ACHN (cell line): ENCODE data around the gene KCNH2.
"Not testable (repeated sequence)": the region's sequence is repeated elsewhere in the genome, so short reads cannot be mapped to it uniquely, and the experiment has no call there.

Experiments
- DNase-seq: peaks from one replicate; pipeline ENCODE4 v3.0.0-alpha.2; 2015
- in situ Hi-C: cut with HindIII; loops from 2 replicates; pipeline ENCODE4 v1.10.0; 2017; ENCODE audit warnings: low sequenced_read_pairs, low pct_ligation_motif_present, low pct_unique_long_range_greater_than_20kb

Gene KCNH2

GRCh38 chr7:150978126-150978789 lies at the start of gene KCNH2:
Gene KCNH2, minus strand, starts transcription at chr7:150978321. Its CDS starts 408 bp downstream, at chr7:150977913.
- in situ Hi-C loops, result no loop called here
- DNase-seq, result peak; percentile 34

- DNase-seq, in situ Hi-C loops: not testable (repeated sequence)
Observed at GRCh38 chr7:151027728-151028130, 49.6 kb upstream of the KCNH2 start.

- DNase-seq, in situ Hi-C loops: not testable (repeated sequence)
Observed at GRCh38 chr7:151026771-151027727, 48.9 kb upstream of the KCNH2 start.

- in situ Hi-C loops, result no loop called here
- DNase-seq, result peak; percentile 55
Observed at GRCh38 chr7:151025924-151026671, 48.0 kb upstream of the KCNH2 start.

- in situ Hi-C loops, result no loop called here
- no peak for DNase-seq
Observed at GRCh38 chr7:151024435-151025056, 46.4 kb upstream of the KCNH2 start, which contains the start of gene ATG9B. Gene ATG9B, minus strand, starts transcription at chr7:151024494. Its CDS starts 71 bp downstream, at chr7:151024423.

GRCh38 chr7:151023232-151023631 lies 45.1 kb upstream of the KCNH2 start:
- DNase-seq, result no peak
- in situ Hi-C loops, result no loop called here

- DNase-seq, result no peak
- in situ Hi-C loops, result no loop called here
Observed at GRCh38 chr7:151020231-151020630, 42.1 kb upstream of the KCNH2 start.

GRCh38 chr7:151019130-151019447 lies 41.0 kb upstream of the KCNH2 start:
- in situ Hi-C loops, result no loop called here
- no peak for DNase-seq

GRCh38 chr7:151018421-151019129 lies 40.5 kb upstream of the KCNH2 start:
- in situ Hi-C loops, result no loop called here
- no peak for DNase-seq

GRCh38 chr7:151017953-151018420 lies 39.9 kb upstream of the KCNH2 start:
- in situ Hi-C loops, result no loop called here
- DNase-seq, result peak; percentile 68

GRCh38 chr7:151017370-151017952 lies 39.3 kb upstream of the KCNH2 start:
- in situ Hi-C loops, result no loop called here
- no peak for DNase-seq

GRCh38 chr7:151016942-151017341 lies 38.8 kb upstream of the KCNH2 start:
- no peak for DNase-seq
- in situ Hi-C loops, result no loop called here

- in situ Hi-C loops, result no loop called here
- DNase-seq, result no peak
Observed at GRCh38 chr7:151016505-151016904, 38.4 kb upstream of the KCNH2 start.

GRCh38 chr7:151015967-151016366 lies 37.8 kb upstream of the KCNH2 start:
- in situ Hi-C loops, result no loop called here
- no peak for DNase-seq

GRCh38 chr7:151014950-151015349 lies 36.8 kb upstream of the KCNH2 start:
- in situ Hi-C loops, result no loop called here
- no peak for DNase-seq

GRCh38 chr7:151013733-151014497 lies 35.8 kb upstream of the KCNH2 start:
- DNase-seq, result no peak
- in situ Hi-C loops, result no loop called here

- DNase-seq, result no peak
- in situ Hi-C loops, result no loop called here
Observed at GRCh38 chr7:151013356-151013732, 35.2 kb upstream of the KCNH2 start.
